B cell (primary cell): ENCODE results near the gene VPS37C. TPM values are rescaled to one million over a fixed set of nuclear protein-coding genes. Genes with fewer than 3 reads are reported as not detected.

Source experiments
- ATAC-seq: fragments of 200-7000 bp; cut with Tn5 transposase; one replicate; pipeline ENCODE4 v1.10.0; 2021; ENCODE audit warnings: low read depth, mild to moderate bottlenecking, moderate number of reproducible peaks, moderate library complexity
- CTCF ChIA-PET: fragments of 350-600 bp; sonication (Branson Sonifier 250); formaldehyde crosslinking; loops from one replicate; lab custom pipeline; 2021; ENCODE audit warnings: antibody characterized with exemption, inconsistent platforms; lab: Charles Lee
- POLR2A ChIA-PET: fragments of 350-600 bp; sonication (Branson Sonifier 250); formaldehyde crosslinking; loops from one replicate; lab custom pipeline; 2021; ENCODE audit warnings: antibody characterized with exemption; lab: Charles Lee
- DNase-seq: peaks from one replicate; pipeline ENCODE4 v3.0.0; 2013
- H2AFZ ChIP-seq: 2 replicates; pipeline ENCODE4 v1.6.1; 2012; ENCODE audit warnings: mild to moderate bottlenecking, low read depth, low read length; ENCODE audit not compliant: insufficient read depth, poor library complexity, severe bottlenecking
- H3K27ac ChIP-seq, 2 donors: 1 replicate in 1 of 2; 2 replicates in 1 of 2; pipeline ENCODE4 v1.5.1; 2012 to 2013; ENCODE audit warnings: low read length in 2 of 2, mild to moderate bottlenecking in 2 of 2, moderate library complexity in 1 of 2
- H3K27me3 ChIP-seq, 4 experiments: fragments of 200-600 bp in 1 of 4; sonication (generic) in 1 of 4; replicated peaks in 1 of 4; 1 replicate in 2 of 4; 2 replicates in 2 of 4; pipeline versions ENCODE4 v1.6.1 to v1.7.0; 2013 to 2016; ENCODE audit warnings: low read length in 3 of 4, mild to moderate bottlenecking in 2 of 4, mixed read lengths in 1 of 4, moderate library complexity in 1 of 4; ENCODE audit not compliant: insufficient read depth in 4 of 4, control insufficient read depth in 3 of 4; ENCODE audit errors: control extremely low read depth in 1 of 4
- H3K36me3 ChIP-seq, 2 experiments: replicated peaks in 1 of 2; 1 replicate in 1 of 2; 2 replicates in 1 of 2; pipeline versions ENCODE4 v1.6.1 to v1.7.1; 2013; ENCODE audit warnings: low read length in 1 of 2; ENCODE audit not compliant: insufficient read depth in 2 of 2, control insufficient read depth in 1 of 2; ENCODE audit errors: control extremely low read depth in 1 of 2, extremely low read depth in 1 of 2
- H3K4me1 ChIP-seq, 2 donors: fragments of 200-600 bp in 1 of 2; sonication (generic) in 1 of 2; 1 replicate in 1 of 2; 2 replicates in 1 of 2; pipeline versions ENCODE4 v1.5.1 to v1.6.1; 2013 to 2017; ENCODE audit warnings: low read length in 2 of 2; ENCODE audit not compliant: control insufficient read depth in 2 of 2, insufficient read depth in 2 of 2
- H3K4me2 ChIP-seq: replicated peaks from 2 replicates; pipeline ENCODE3; 2012; ENCODE audit warnings: mild to moderate bottlenecking, low read depth, low read length; ENCODE audit not compliant: poor library complexity, severe bottlenecking
- H3K4me3 ChIP-seq, 5 experiments: fragments of 200-600 bp in 1 of 5; sonication (generic) in 1 of 5; 1 replicate in 3 of 5; 2 replicates in 2 of 5; pipeline versions ENCODE4 v1.5.1 to v1.7.0; 2011 to 2016; ENCODE audit warnings: low read length in 4 of 5, mild to moderate bottlenecking in 4 of 5, low read depth in 2 of 5, control low read depth in 1 of 5, moderate library complexity in 1 of 5; ENCODE audit not compliant: insufficient read depth in 1 of 5; ENCODE audit errors: control extremely low read depth in 1 of 5, extremely low read depth in 1 of 5
- H3K79me2 ChIP-seq: fragments of 200-600 bp; sonication (generic); one replicate; pipeline ENCODE4 v1.6.0; 2016; ENCODE audit warnings: low read length; ENCODE audit not compliant: control insufficient read depth, insufficient read depth
- H3K9ac ChIP-seq: fragments of 200-600 bp; sonication (generic); 2 replicates; pipeline ENCODE4 v1.6.1; 2017; ENCODE audit warnings: mild to moderate bottlenecking, low read length, moderate library complexity
- H3K9me3 ChIP-seq, 3 donors: one replicate each; pipeline versions ENCODE4 v1.6.1 to v1.7.1; 2013; ENCODE audit warnings: low read length in 2 of 3; ENCODE audit not compliant: control insufficient read depth in 2 of 3, insufficient read depth in 1 of 3; ENCODE audit errors: control extremely low read depth in 1 of 3
- H4K20me1 ChIP-seq: 2 replicates; pipeline ENCODE4 v1.6.0; 2012; ENCODE audit warnings: mild to moderate bottlenecking, low read length; ENCODE audit not compliant: insufficient read depth, control insufficient read depth, poor library complexity, severe bottlenecking
- H3K27ac Mint-ChIP-seq: one replicate; pipeline ENCODE4 v1.8.0; 2021; ENCODE audit warnings: mixed read lengths
- H3K27me3 Mint-ChIP-seq: one replicate; pipeline ENCODE4 v1.8.0; 2021; ENCODE audit warnings: mixed read lengths
- H3K4me1 Mint-ChIP-seq: one replicate; pipeline ENCODE4 v1.8.0; 2021; ENCODE audit warnings: mixed read lengths
- H3K4me3 Mint-ChIP-seq: one replicate; pipeline ENCODE4 v1.8.0; 2021; ENCODE audit warnings: mixed read lengths
- H3K9me3 Mint-ChIP-seq: one replicate; pipeline ENCODE4 v1.8.0; 2022; ENCODE audit warnings: mixed read lengths; ENCODE audit not compliant: insufficient read depth
- CTCF ChIP-seq: fragments of 200-600 bp; IDR thresholded peaks from one replicate; pipeline ENCODE4 v1.8.0; 2022; ENCODE audit warnings: antibody characterized with exemption, mild to moderate bottlenecking
- EZH2 ChIP-seq: IDR thresholded peaks from 2 replicates; pipeline ENCODE4 v1.6.1; 2012; ENCODE audit warnings: borderline replicate concordance, low read depth, mild to moderate bottlenecking, moderate library complexity, low read length; ENCODE audit not compliant: insufficient read depth, poor library complexity, severe bottlenecking
- WGBS: methylation state at CpG from one replicate; pipeline ENCODE4 v1.1.5; 2013; ENCODE audit warnings: missing lambda C conversion rate; ENCODE audit not compliant: insufficient coverage; 5-methylcytosine and 5-hydroxymethylcytosine counted together
- intact Hi-C: fragments of 100-400 bp; cut with micrococcal nuclease; formaldehyde crosslinking; loops from one replicate; pipeline ENCODE4 v1.10.0; 2022
- polyA plus RNA-seq: library from polyadenylated mRNA; depleted of rRNA; stranded (reverse); fragments of >200 nt; gene quantifications from 2 replicates; pipeline ENCODE4 v1.2.3, GENCODE V29; 2012
- total RNA-seq, 2 donors: library from RNA; stranded (reverse); fragments of 120-200 nt in 1 of 2; gene quantifications; 1 replicate in 1 of 2; 2 replicates in 1 of 2; pipeline versions ENCODE4 v1.2.3 to v1.2.4, GENCODE V29; 2013 to 2022

Gene VPS37C
- total and polyA plus RNA-seq, 2 donors (not counting 1 experiment from before 2014, with no cell fraction given) = 6.4 to 20.1 TPM

DNA sequence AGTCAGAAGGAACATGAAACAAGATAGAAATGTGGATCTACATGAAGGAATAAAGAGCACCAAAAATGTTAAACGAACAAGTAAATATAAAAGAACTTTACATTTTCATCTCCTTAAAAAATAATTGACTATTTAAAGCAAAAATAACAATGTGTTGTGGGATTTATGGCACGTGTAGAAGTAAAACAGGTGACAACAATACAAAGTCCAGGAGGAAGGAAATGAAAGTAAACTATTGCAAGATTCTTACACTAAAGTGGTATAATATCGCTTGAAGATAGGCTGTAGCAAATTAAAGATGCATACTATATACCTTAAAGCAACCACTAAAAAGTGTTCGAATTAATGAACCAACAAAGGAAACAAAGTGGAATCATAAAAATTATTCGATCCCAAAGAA lies 5.5 kb downstream of the VPS37C start:
- no peak overlapping the region for H3K9ac ChIP-seq
- ChIA-PET POLR2A (no interaction called here), CTCF (interaction anchor here (3.2 kb wide), 1 partner anchor 26 kb away, joined by 13 read pairs; no protein-coding TSS in a partner anchor)
- peaks cover 3 to 15% (median 8%) of the 10 kb centered on the region in 3 donors for H3K9me3 ChIP-seq
- Mint-ChIP-seq H3K27ac (no peak overlapping the region), H3K27me3 (no peaks in the 10 kb centered on the region), H3K4me3 (no peak overlapping the region), H3K4me1 (peaks cover 21% of the 10 kb centered on the region), H3K9me3 (peaks cover 4% of the 10 kb centered on the region)
- H3K27me3 ChIP-seq = no peaks in the 10 kb centered on the region
- no peak overlapping the region for H2AFZ ChIP-seq
- DNase-seq (no peak), ATAC-seq (no peak)
- H3K27ac ChIP-seq = no peak overlapping the region
- H3K79me2 ChIP-seq = peaks cover 58% of the 10 kb centered on the region
- no peak overlapping the region for H3K4me2 ChIP-seq
- WGBS = no CpG with 5 or more reads among the region's 5 CpGs
- H3K36me3 ChIP-seq = peaks cover 2 to 7% of the 10 kb centered on the region in 2 experiments
- H3K4me1 ChIP-seq = peaks cover 7 to 11% of the 10 kb centered on the region in 2 donors
- intact Hi-C loops = no loop called here
- TF ChIP-seq EZH2 = no peak
- TF ChIP-seq CTCF = no peak
- H3K4me3 ChIP-seq = no peak overlapping the region
- H4K20me1 ChIP-seq = peaks cover 19% of the 10 kb centered on the region

- ATAC-seq = no peak
- Histone ChIP-seq H2AFZ (no peak overlapping the region), H3K4me1 (peaks cover 3 to 7% of the 10 kb centered on the region in 2 donors), H3K27me3 (no peaks in the 10 kb centered on the region), H3K9me3 (peaks cover 3 to 15% (median 8%) of the 10 kb centered on the region in 3 donors), H4K20me1 (peaks cover 20% of the 10 kb centered on the region), H3K9ac (no peak overlapping the region), H3K4me2 (no peak overlapping the region), H3K36me3 (peaks cover 2 to 7% of the 10 kb centered on the region in 2 experiments), H3K27ac (no peak overlapping the region), H3K79me2 (peaks cover 63% of the 10 kb centered on the region), H3K4me3 (no peak overlapping the region)
- WGBS = no CpG with 5 or more reads among the region's 1 CpG
- DNase-seq = no peak
- ChIA-PET POLR2A (no interaction called here), CTCF (no interaction called here)
- H3K4me3 Mint-ChIP-seq = no peak overlapping the region
- intact Hi-C loops = no loop called here
- H3K9me3 Mint-ChIP-seq = peaks cover 4% of the 10 kb centered on the region
- H3K27me3 Mint-ChIP-seq = no peaks in the 10 kb centered on the region
- TF ChIP-seq CTCF = no peak
- no peak for TF ChIP-seq EZH2
- H3K27ac Mint-ChIP-seq = no peak overlapping the region
- peaks cover 16% of the 10 kb centered on the region for H3K4me1 Mint-ChIP-seq
Measured at GRCh38 chr11:61155312-61155711, 5.9 kb downstream of the VPS37C start.
